NCI-H2227 (cell line): ENCODE results near the gene CMIP.

ENCODE experiments used
- DNase-seq: peaks from one replicate; lab custom pipeline; 2025; ENCODE audit not compliant: unreplicated experiment; lab: John Stamatoyannopoulos, UW

Gene CMIP

GRCh38 chr16:81528256-81528655 lies 83.6 kb downstream of the CMIP start:
- no peak for DNase-seq

GRCh38 chr16:81530296-81530721 lies 85.7 kb downstream of the CMIP start:
- DNase-seq, result no peak

GRCh38 chr16:81530814-81531213 lies 86.2 kb downstream of the CMIP start:
- no peak for DNase-seq

GRCh38 chr16:81531419-81531821 lies 86.8 kb downstream of the CMIP start:
- no peak for DNase-seq

GRCh38 chr16:81532491-81533174 lies 88.0 kb downstream of the CMIP start:
- no peak for DNase-seq

GRCh38 chr16:81533175-81533507 lies 88.5 kb downstream of the CMIP start:
- no peak for DNase-seq

- no peak for DNase-seq
Observed at GRCh38 chr16:81535679-81536360, 91.2 kb downstream of the CMIP start.

GRCh38 chr16:81536648-81537047 lies 92.0 kb downstream of the CMIP start:
- DNase-seq, result no peak

- no peak for DNase-seq
Observed at GRCh38 chr16:81537721-81538561, 93.3 kb downstream of the CMIP start.

GRCh38 chr16:81539009-81539758 lies 94.6 kb downstream of the CMIP start:
- DNase-seq, result no peak

GRCh38 chr16:81539759-81540472 lies 95.3 kb downstream of the CMIP start:
- DNase-seq, result no peak

- no peak for DNase-seq
Observed at GRCh38 chr16:81541314-81541713, 96.7 kb downstream of the CMIP start.

- no peak for DNase-seq
Observed at GRCh38 chr16:81542609-81543570, 98.3 kb downstream of the CMIP start.

GRCh38 chr16:81543571-81543970 lies 99.0 kb downstream of the CMIP start:
- DNase-seq, result no peak

- no peak for DNase-seq
Observed at GRCh38 chr16:81544261-81544660, 99.7 kb downstream of the CMIP start.

GRCh38 chr16:81544700-81545271 lies 100.2 kb downstream of the CMIP start:
- DNase-seq, result no peak

- DNase-seq, result no peak
Observed at GRCh38 chr16:81545470-81546250, 101.1 kb downstream of the CMIP start.

- no peak for DNase-seq
Observed at GRCh38 chr16:81546781-81547180, 102.2 kb downstream of the CMIP start.
